ENCODE measurements around the gene PGA3.

PGA3 gene

GRCh38 chr11:61160487-61161189 lies 42.7 kb upstream of the PGA3 start:
- peak overlapping the region; percentile 89 for H3K4me3 ChIP-seq (ENCODE audit: insufficient read length, low read depth)

DNA sequence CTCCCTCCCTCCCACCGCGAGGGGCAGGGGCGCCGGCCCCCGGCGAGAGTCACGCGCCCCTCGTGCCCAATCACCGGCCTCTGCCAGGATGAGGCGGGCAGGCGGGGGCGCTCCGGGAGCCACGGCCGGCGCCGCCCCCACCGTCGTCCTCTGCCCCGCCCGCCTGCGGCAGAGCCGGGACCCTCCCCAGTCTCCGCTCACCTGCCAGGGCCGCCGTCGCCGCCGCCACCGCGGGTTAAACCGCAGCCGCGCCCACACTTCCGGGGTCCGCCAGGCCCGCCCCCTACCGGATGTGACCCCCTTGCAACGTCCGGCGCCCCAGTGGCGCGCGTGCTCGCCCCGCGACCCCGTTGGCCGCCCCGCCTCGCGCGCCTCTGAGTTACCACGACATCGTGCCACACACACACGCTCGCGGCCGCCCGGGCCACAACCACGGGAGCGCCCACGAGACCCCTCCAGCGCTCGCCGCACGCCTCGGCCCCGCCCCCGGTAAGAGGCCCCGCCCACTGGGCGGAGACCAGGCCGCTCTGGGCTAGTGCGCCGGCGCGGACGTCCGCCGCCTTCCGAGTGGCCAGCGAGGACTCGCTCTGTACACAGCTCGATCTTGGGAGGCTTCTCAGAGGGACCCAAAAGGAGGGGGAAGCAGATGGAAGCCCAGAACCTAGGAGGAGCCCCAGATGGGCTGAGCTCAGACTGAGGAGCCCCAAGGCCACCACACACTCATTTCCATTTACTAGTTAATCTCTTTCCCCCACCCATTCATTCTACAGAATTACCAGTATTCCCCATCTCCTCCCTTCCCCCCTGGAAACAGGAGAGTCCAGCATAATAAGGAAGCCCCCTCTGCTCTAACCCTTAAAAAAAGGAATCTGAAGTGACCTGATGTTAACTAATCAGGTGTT lies 41.9 kb upstream of the PGA3 start, which contains the start of gene VPS37C:
VPS37C (minus strand) TSS at position 237 of the 902 bp plus-strand sequence. CDS start 22,597 bp downstream, outside the sequence.
- peak; percentile 74 for DNase-seq (ENCODE audit: low read depth, low spot score)
- H3K9me3 ChIP-seq (ENCODE audit: insufficient read depth, low read length), result no peaks in the 10 kb centered on the region
- TF ChIP-seq YY1 (IDR thresholded peaks at IDR 0.05; ENCODE audit: insufficient read depth, insufficient read length) (no peak), SUZ12 (IDR thresholded peaks at IDR 0.05; ENCODE audit: extremely low read depth, insufficient read depth, insufficient read length) (no peak), ZNF274 (IDR thresholded peaks at IDR 0.05; ENCODE audit: low read depth, low read length) (no peak)
- peak within 1 kb of the TSS; percentile 89 for H3K4me3 ChIP-seq (ENCODE audit: insufficient read length, low read depth)
- no peaks in the 10 kb centered on the region for H3K27me3 ChIP-seq (ENCODE audit: insufficient read depth, insufficient read length)
- peak within 1 kb of the TSS; percentile 89 for H3K9ac ChIP-seq (ENCODE audit: insufficient read length, low read depth)
- peaks cover 5% of the 10 kb centered on the region for H3K4me1 ChIP-seq (ENCODE audit: insufficient read depth, insufficient read length)
- H3K36me3 ChIP-seq (ENCODE audit: insufficient read depth, insufficient read length, low read length), result peaks cover 5% of the 10 kb centered on the region

More at GRCh38 chr11:61160487-61161189, 42.7 kb upstream of the PGA3 start:
- H3K4me1 ChIP-seq (ENCODE audit: insufficient read depth, insufficient read length), result peaks cover 5% of the 10 kb centered on the region
- peak overlapping the region; percentile 74 for H3K9ac ChIP-seq (ENCODE audit: insufficient read length, low read depth)
- DNase-seq (ENCODE audit: low read depth, low spot score), result no peak
- no peaks in the 10 kb centered on the region for H3K27me3 ChIP-seq (ENCODE audit: insufficient read depth, insufficient read length)
- TF ChIP-seq SUZ12 (IDR thresholded peaks at IDR 0.05; ENCODE audit: extremely low read depth, insufficient read depth, insufficient read length), result no peak
- no peak for TF ChIP-seq ZNF274 (IDR thresholded peaks at IDR 0.05; ENCODE audit: low read depth, low read length)
- TF ChIP-seq YY1 (IDR thresholded peaks at IDR 0.05; ENCODE audit: insufficient read depth, insufficient read length), result no peak
- H3K9me3 ChIP-seq (ENCODE audit: insufficient read depth, low read length), result no peaks in the 10 kb centered on the region
- H3K36me3 ChIP-seq (ENCODE audit: insufficient read depth, insufficient read length, low read length), result peaks cover 5% of the 10 kb centered on the region

GRCh38 chr11:61162092-61162941 lies 41.0 kb upstream of the PGA3 start:
- Histone ChIP-seq H3K9me3 (ENCODE audit: insufficient read depth, low read length) (peaks cover 3% of the 10 kb centered on the region; the same call in 1 of the 2 replicates), H3K4me3 (ENCODE audit: insufficient read length, low read depth) (peak overlapping the region; percentile 89), H3K36me3 (ENCODE audit: insufficient read depth, insufficient read length, low read length) (peaks cover 5% of the 10 kb centered on the region), H3K9ac (ENCODE audit: insufficient read length, low read depth) (peak overlapping the region; percentile 89), H3K27me3 (ENCODE audit: insufficient read depth, insufficient read length) (no peaks in the 10 kb centered on the region), H3K4me1 (ENCODE audit: insufficient read depth, insufficient read length) (peaks cover 5% of the 10 kb centered on the region)
- DNase-seq (ENCODE audit: low read depth, low spot score), result no peak
- TF ChIP-seq ZNF274 (IDR thresholded peaks at IDR 0.05; ENCODE audit: low read depth, low read length), result no peak
- no peak for TF ChIP-seq YY1 (IDR thresholded peaks at IDR 0.05; ENCODE audit: insufficient read depth, insufficient read length)
- no peak for TF ChIP-seq SUZ12 (IDR thresholded peaks at IDR 0.05; ENCODE audit: extremely low read depth, insufficient read depth, insufficient read length)

- no peak for TF ChIP-seq YY1 (IDR thresholded peaks at IDR 0.05; ENCODE audit: insufficient read depth, insufficient read length)
- TF ChIP-seq SUZ12 (IDR thresholded peaks at IDR 0.05; ENCODE audit: extremely low read depth, insufficient read depth, insufficient read length), result no peak
- no peak for TF ChIP-seq ZNF274 (IDR thresholded peaks at IDR 0.05; ENCODE audit: low read depth, low read length)
- no peak for DNase-seq (ENCODE audit: low read depth, low spot score)
- H3K9me3 ChIP-seq (ENCODE audit: insufficient read depth, low read length), result peaks cover 10% of the 10 kb centered on the region; the same call in 1 of the 2 replicates
- H3K9ac ChIP-seq (ENCODE audit: insufficient read length, low read depth), result no peak overlapping the region
- no peaks in the 10 kb centered on the region for H3K27me3 ChIP-seq (ENCODE audit: insufficient read depth, insufficient read length)
- no peaks in the 10 kb centered on the region for H3K36me3 ChIP-seq (ENCODE audit: insufficient read depth, insufficient read length, low read length)
- peaks cover 5% of the 10 kb centered on the region for H3K4me1 ChIP-seq (ENCODE audit: insufficient read depth, insufficient read length)
- no peak overlapping the region for H3K4me3 ChIP-seq (ENCODE audit: insufficient read length, low read depth)
Observed at GRCh38 chr11:61163021-61163420, 40.3 kb upstream of the PGA3 start.

- no peak overlapping the region for H3K9ac ChIP-seq (ENCODE audit: insufficient read length, low read depth)
- peaks cover 13% of the 10 kb centered on the region; the same call in 1 of the 2 replicates for H3K9me3 ChIP-seq (ENCODE audit: insufficient read depth, low read length)
- no peaks in the 10 kb centered on the region for H3K36me3 ChIP-seq (ENCODE audit: insufficient read depth, insufficient read length, low read length)
- no peak overlapping the region for H3K4me3 ChIP-seq (ENCODE audit: insufficient read length, low read depth)
- no peak for DNase-seq (ENCODE audit: low read depth, low spot score)
- TF ChIP-seq ZNF274 (IDR thresholded peaks at IDR 0.05; ENCODE audit: low read depth, low read length), result no peak
- TF ChIP-seq SUZ12 (IDR thresholded peaks at IDR 0.05; ENCODE audit: extremely low read depth, insufficient read depth, insufficient read length), result no peak
- TF ChIP-seq YY1 (IDR thresholded peaks at IDR 0.05; ENCODE audit: insufficient read depth, insufficient read length), result no peak
- peaks cover 5% of the 10 kb centered on the region for H3K4me1 ChIP-seq (ENCODE audit: insufficient read depth, insufficient read length)
- no peaks in the 10 kb centered on the region for H3K27me3 ChIP-seq (ENCODE audit: insufficient read depth, insufficient read length)
Observed at GRCh38 chr11:61163714-61164605, 39.4 kb upstream of the PGA3 start.

Data from NT2/D1 (cell line).